NCI-H2081 treated with DMSO at 0.1 percent for 48 hours (cell line): Measurements from ENCODE around the gene CYB561D2.

Experiments
- DNase-seq: peaks from one replicate; lab custom pipeline; 2025; lab: John Stamatoyannopoulos, UW

CYB561D2 gene

DNA sequence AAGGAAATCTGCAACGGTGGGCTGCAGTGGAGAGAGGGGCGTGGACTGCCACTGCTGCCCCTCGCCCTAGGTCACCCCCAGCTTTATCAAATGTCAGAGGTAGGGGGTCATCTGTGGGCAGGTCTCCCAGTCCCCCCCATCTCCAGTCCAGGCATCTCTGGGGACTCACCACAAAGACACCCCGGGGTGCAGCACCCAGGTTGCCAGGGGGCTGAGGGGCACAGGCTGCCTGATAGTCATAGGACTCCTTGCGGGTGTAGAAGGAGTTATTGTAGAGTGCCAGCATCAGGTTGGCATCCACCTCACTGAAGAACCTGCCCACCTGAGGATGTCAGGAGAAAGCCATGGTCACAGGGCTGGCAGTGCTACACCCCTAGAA lies 15.2 kb downstream of the CYB561D2 start:
- DNase-seq: no peak

DNA sequence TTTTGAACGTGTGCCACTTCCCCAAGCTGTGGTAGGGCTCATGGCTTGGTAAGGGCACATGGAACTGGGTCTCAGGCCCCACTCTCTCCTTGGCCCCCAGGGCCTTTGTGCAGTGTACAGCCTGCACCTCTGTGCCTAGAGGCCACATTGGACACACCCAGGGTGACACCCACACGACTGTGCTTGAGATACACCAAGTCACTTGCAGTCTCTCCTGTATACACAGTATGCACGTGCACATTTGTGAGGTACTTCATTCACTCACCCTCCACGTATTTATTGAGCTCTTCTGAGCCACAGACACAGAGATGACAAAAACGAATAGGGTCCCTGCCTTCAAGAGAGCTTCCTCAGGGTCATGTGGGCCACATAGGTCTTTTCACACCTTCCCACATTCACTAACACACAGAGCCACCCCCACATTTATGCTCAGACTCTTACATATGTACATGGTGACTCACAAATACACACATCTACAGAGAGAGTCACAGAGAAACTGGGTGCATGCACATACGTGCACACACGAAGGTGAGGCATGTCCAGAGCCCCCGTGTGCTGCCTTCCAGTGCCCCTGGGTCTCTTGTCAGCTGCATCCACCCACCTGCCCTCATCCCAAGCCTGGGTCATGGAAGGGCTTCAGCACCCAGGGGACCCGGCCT lies 18.5 kb downstream of the CYB561D2 start:
- no peak for DNase-seq

DNA sequence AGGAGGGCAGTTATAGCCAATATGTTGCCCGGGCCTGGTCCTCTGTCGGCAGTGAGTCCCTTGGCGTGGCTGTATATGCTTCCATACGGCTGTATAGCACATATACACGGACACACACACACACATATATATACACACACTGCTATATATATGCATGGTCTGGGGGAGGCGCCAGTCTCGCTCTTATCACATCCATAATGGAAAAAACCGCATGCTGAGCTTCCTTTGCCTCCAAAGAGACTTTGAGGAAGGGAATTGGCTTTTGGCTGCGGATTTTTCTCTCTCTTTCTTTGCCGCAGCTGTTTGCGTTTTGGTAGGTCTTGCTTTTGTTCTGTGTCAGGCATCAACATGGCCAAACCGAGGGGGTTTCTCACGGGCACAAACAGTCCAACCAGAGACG lies 19.9 kb downstream of the CYB561D2 start:
- DNase-seq: no peak

DNA sequence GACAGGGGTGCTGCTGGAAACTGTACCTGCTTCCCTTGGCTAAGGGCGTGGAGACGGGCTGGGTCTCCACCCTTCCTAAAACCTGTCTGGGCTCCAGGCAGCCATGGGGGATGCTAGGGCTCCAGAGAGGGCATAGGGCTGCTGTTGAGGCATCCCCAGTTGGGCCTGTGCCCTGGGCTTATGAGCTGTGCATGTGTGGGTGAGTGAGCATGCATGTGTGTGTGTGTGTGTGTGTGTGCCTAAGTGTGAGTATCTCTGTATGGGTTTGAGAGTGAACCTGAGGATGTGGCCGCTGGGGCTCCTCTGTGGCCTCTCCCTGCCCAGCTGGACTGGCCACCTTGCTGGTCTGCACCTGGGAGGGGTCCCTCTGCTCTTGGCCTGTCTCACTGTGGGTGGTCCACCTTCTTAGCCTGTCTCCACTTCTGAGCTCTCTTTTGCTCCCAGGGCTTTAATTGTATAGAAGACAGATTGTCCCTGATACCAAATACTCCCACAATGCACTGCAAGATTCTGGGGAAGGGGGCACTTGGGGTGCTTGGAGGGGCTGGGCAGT lies 20.5 kb downstream of the CYB561D2 start:
- no peak for DNase-seq

DNA sequence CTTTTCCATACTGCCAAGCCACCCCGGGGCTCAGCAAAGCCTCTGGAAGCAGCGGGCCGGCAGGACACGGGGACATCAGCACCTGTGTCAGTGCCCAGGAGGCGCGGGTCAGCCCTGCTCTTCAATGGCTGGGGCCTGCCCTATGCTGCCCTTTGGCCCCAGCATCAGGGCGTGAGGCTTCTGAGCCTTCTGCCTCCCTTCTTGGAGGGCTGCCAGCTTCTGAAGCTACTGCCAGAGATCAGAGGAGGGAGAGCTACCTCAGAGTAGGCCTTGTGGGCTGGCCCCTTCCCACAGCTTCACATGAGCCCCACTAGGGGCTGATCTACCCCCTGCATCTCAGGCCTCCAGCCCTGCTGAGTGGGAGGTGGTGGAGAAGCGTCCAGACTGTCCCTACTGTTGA lies 21.7 kb downstream of the CYB561D2 start:
- DNase-seq: no peak

DNA sequence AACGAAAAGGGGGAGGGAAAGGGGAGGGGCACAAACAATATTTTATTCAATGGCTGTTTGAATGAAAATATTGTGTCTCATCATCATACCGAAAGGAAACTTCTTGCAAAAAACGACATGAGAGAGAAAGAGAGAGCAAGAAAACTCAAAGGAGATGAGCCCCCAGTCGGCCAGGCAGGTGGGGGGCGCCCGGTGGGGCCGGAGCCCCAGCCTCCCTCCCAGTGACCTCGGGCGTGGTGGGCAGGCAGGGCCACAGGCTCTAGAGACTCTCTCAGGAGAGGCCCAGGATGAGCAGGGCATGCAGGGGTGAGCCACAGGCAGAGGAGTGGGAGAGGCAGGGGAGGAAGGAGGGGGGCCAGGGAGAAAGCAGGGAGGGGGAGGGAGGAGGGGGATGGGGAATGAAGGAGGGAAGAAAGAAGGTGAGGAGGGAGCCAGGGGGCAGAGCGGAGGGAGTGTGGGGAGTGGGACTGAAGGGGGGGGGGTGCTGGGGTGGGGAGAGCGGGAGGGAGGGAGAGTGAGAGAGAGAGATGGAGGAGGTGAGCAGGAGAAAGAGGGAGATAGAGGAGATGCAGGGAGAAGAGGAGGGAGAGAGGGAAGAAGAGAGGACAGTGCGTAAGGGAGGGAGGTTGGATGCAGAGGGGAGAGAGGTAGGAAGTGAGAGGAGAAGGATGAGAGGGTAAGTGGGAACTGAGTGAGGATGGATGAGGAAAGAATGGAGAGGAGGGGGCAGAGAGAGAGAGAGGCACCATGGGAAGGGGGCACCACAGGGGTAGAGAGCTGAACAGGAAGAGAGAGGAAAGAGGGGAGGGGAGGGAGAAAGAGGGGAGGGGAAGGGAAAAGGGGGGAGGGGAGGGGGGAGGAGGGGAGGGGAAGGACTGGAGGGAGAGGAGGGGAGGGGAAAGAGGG lies 22.7 kb downstream of the CYB561D2 start:
- DNase-seq: no peak

DNA sequence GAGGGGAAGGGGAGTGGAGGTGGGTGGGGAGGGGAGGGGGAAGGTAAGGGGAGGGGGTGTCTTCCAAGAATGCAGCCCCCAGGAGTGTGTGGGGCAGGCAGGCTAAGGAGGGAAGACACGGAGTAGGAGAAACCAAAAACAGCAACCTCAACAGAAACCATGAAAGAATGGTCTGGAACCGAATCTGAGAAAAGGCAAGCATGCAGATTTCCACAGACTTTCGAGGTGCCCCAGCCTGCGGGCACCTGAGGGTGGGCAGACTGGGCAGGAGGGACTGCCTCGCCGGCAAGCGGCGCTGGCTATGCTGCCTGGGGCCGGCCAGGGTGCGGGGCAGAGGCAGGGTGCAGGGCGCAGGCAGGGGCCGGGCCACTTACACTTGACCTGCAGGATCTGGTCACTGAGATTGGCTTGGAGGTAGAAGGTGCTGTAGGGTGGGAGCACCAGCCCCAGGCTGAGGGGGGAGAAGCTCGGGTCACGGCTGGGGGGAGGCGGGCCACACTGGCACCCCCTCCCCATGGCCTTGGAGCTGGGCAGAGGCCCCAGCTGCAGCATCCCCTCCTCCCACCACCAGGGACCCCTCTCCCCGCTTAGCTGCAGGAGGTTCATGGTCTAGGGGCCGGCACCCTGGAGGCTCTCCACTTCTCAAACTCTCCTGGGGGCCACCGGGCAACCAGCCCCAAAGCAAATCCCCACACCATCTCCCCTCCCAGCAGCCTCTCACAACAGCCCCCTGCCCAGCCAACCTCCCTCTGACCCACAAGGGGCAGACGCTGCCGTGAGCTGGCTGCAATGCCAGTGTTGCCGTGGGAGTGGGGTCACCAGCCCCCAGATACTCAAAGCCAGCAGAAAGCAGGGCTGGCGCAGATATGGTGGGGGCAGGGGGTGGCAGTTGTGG lies 23.9 kb downstream of the CYB561D2 start:
- no peak for DNase-seq

DNA sequence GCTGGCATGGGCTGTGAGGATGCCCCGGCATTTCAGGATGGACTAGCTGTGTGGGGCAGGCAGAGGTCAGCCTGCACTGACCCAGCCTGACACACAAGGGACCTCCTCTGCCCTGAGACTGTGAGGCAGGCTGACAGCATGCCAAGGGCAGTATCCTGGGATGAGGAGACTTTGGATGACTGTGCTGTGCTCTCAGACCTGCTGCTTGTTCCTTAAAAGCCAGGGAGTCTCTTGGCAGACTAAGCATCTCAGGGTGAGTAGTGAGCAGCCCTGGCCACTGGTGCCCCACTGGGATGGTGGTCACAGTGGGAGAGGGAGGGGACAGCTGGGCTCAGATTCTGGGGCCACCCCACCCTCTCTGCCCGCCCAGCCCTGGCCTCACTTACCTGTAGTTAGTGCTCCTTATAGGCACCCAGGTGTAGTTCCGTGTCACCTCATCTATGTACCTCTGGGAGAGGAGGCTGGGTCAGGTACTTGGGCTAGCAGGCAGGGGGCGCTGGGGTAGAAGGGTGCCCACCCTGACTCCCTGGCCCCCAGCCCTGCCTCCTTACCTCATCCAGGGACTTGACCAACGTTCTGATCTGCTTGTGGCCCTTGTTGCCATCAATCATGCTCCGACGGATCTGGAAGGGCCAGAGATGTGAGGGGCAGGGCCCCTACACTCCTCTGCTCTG lies 24.7 kb downstream of the CYB561D2 start:
- DNase-seq: no peak

DNA sequence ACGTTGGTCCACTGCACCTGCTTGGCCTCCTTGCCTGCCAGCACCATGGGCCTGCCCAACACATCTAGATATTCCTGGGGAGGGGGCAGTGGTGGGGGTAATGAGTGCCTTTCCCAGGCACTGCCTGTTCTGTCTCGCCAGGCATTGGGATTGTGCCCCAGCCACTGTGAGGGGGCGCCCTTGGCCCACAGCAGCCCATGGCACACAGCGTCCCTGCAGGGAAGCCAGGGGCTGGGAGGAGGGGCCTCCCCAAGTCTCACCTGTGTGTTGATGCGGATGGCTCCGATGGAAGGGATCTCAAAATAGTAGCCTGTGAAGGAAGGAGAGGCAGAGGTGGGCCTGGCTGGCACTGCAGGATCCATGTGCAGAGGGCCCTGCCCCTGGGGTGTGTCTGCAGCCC lies 27.4 kb downstream of the CYB561D2 start:
- no peak for DNase-seq

DNA sequence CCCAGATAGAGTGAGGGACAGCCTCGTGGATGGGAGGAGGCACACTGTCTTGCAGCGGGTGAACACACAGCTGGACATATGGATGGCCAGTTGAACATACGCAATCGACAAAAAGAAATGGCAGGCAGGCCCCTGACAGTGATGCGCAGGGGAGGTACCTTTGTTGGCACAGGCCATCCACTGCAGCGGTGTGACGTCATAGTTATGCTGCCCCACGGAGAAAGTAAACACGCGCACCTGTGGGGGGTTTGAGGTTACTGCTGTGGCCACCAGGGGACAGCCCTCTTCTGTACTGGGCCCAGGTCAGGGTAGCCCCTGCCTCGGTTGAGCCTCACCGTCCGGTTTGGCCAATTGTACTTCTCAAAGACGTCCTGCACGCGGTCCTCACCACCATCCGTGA lies 28.1 kb downstream of the CYB561D2 start:
- no peak for DNase-seq

DNA sequence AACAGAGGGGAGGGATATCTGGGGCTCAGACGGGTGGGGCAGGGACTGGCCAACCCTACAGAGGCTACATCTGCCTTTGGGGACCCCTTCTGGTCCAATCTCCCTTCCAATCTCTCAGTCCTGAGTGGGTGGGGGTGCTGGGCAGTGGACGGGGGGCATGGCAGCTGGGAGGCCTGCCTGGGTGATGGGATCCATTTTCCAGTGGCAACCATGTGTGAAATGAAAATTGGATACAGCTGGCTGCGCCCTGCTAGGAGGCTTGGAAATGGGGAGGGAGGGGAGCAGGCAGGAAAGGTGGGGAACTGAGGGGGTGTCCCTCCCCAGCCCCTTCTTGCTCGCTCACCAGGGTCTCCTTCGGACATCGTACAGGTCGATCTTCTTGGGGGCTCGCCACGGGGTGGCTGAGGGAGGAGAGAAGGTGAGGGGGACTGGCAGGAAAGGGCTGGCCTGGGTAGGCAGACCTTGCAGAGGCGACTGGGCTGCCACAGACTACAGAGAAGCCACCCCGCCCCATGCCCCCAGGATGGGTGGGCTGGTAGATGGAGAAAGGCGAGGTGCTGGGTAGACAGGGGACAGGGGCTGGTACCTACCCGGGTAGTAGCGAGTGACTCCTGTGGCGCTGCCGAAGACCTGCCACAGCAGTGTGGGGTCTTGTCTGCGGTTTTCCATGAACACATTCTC lies 29.9 kb downstream of the CYB561D2 start:
- DNase-seq: no peak

DNA sequence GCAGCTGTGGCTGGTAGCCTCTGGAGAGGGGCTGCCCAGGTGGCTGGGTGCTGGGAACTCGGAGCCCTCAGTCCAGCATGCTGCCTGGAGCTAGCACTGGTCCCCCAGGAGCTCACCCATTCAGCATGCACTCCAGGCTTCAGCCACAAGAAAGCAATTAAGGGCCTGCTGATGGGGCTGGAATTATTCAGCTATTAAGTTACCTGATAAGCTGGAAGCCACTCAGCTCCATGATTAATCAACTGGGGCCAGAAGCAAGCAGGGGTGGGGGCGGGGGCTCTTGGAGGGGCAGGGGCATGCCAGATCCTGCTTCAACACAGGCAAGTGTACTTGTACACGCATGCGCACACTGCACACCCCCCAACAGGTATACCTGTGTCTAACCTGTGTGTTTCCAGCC lies 30.7 kb downstream of the CYB561D2 start:
- no peak for DNase-seq

DNA sequence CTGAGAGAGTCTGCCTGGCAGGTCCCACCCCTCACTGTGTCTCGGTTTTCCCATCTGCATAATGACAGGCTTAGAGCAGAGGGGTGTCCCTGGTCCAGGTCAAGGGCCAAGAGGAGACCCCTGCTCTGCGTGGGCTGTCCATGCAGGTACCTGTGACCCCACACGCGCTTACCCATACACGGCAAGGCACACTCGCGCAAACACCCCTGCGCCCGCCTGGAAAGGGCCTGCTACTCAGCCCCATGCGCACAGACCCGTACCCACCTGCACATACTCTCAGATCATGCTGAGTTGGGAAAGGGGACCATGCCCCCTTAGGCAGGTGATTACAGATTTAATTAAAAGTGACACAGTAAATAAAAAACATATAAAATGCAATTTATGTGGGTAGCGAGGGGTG lies 32.1 kb downstream of the CYB561D2 start:
- DNase-seq: no peak

DNA sequence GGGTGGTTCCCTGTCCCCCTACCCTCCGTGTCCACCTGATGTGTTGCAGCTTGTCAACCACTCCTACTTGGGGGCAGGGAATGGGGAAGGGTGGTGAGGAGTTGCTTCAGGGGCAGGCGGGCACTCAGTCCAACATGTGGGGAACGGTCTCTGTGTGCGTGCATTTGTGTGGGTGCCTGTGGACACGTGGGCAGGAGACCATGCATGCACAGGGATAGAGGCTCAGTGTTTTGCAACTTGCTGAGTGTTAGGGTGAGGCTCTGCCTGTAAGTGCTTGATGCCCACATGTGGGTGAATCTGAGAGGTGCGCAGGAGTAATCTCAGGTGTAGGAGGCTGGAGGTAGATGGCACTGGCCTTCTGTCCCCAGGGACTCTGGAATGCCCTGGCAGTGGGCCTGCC lies 33.1 kb downstream of the CYB561D2 start:
- DNase-seq: no peak

DNA sequence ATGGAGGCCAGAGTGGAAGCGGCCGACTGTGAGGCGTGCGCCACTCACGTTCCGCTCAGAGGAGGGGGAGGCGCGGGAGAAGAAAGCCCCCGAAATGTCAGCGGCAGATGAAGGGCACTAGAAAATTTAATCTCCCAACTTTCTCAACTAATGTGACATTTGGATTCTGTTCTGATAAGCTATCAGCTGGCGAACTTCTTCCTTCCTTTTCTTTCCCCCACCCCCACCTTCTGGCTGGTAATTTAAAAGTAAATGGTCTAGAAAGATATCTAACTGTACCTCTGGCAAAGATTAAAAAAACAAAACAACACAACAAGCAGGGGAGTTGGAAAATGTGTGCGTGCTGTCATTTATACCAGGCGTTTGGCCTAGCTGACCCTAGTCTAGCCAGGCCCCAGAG lies 35.1 kb downstream of the CYB561D2 start:
- no peak for DNase-seq

DNA sequence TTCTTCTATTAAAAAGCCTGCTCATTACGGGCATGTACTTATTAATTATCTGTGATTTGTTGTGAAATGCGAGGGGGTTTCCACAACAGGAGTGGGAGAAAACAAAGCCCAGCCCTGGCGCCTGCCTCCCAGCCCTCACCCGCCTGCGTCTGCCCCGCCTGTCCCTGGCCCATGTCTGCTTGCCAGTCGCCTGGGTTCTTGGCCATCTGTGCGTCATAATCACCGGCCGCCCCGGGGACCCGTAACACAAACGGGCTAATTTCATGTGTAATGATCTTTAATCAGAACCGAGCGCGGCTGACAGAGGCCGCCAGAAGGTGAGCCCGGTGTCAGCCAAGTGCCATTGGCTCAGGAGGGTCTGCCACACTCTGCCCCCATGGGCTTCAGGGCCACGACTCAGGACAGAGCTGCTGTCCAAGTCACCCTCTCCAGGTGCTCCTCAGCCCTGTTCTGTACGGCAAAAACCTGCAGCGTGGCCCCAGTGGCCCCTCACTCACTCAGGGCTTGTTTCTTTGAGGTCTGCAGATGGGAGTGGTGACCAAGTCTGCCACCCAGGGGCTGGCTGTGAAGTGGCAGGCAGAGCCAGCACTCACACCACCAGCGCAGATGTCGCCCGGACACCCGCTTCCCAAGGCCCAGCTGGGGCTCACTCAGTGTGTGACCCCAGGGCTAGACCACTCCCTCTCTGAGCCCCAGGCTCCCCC lies 37.5 kb downstream of the CYB561D2 start:
- no peak for DNase-seq

DNA sequence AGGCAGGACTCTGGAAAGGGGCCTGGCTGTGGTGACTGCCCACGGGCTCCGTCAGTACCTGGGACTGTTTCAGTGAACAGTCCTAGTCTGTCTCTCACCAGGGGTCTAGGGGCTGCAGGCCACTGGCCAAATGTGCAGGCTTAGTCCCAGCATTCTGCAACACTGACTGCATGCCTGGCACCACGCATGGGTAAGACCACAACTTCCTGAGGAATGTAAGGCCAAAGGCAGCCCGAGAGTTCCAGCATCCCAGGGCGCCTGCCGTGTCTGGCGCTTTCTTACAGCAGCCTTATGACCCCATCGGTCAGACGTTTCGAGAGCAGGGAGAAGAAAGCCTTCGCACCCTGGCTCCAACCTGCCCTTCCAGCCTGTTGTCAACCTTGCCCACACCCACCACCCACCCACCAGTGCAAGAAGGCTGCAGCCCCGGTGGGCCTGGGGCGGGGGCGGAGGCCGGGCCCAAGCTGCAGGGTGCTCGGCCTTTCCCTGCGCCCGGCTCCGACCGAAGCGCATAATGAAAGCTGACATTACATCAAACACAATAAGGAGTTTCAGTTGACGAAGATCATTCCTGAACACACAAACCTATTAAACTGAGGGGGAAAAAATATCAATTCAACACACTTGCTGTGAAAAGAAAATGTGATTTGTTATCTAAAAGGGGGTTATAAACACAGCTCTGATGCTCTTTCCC lies 38.2 kb downstream of the CYB561D2 start:
- no peak for DNase-seq

DNA sequence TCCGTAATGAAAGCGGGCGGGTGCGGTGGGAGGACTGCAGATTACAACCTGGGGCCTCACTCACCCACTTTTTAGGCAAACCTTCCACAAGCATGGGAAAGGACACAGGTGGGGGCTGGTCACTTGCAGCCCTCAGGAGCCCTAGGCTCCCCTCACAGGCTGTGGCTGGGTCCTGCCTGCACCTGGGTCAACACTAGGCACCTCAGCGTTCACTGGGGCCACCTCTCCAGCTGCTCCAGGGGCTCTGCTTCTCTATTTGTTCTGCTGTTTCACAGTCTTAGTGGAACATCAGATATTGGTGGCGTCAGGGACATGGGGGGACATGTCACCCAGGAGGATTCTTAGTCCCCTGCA lies 38.7 kb downstream of the CYB561D2 start:
- DNase-seq: no peak

DNA sequence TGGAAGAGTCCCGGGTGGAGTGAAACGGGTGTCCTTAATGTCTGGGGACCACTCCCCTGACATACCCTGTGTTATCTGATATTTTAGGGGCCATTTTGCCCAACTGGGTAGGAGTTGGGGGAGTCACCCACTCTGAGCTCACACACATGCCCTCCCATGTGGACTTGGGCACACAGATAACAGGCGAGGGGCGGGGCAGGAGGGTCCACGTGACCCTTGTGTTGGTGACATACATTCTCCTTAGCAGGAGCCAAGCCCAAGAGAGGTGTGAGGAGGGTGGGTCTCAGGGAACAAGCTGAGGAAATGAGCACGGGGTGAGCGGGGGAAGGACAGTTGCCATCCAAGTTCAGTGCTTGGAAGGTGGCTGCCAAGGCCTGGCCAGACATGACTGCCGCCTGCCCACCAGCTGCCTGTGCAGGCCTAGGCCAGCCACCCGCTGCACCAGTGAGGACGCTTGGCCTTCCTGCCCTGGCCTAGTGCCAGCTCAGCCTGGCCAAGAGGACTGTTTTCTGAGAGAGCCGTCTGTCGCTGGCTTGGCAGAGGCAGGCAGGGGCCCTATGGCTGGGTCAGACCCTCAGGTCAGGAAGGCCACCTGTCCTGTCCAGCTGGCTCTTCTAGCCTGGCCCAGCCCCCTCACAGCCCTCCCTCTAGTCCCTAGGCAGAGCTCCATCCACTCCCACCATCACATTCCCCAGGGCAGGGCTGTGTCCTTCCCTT lies 40.0 kb downstream of the CYB561D2 start:
- DNase-seq: no peak
